Breast epithelium (tissue), 3 donors: ENCODE results near the gene HGFAC.

ENCODE experiments used
- POLR2A ChIP-seq: fragments of 450-650 bp; IDR thresholded peaks from one replicate; pipeline ENCODE4 v1.6.1; 2016; ENCODE audit warnings: antibody characterized with exemption, mild to moderate bottlenecking, moderate library complexity
- POLR2AphosphoS5 ChIP-seq, 3 donors: sonication (generic); formaldehyde crosslinking; IDR thresholded peaks; one replicate each; pipeline ENCODE4 v1.6.1; 2017; ENCODE audit warnings: antibody characterized with exemption in 3 of 3
- TF ChIP-seq, protein P1 (sequence below), 3 donors: fragments of 450-650 bp; IDR thresholded peaks; one replicate each; pipeline ENCODE4 v1.5.1; 2016 to 2017; ENCODE audit warnings: antibody characterized with exemption in 3 of 3, mild to moderate bottlenecking in 3 of 3, moderate library complexity in 3 of 3

DNA sequence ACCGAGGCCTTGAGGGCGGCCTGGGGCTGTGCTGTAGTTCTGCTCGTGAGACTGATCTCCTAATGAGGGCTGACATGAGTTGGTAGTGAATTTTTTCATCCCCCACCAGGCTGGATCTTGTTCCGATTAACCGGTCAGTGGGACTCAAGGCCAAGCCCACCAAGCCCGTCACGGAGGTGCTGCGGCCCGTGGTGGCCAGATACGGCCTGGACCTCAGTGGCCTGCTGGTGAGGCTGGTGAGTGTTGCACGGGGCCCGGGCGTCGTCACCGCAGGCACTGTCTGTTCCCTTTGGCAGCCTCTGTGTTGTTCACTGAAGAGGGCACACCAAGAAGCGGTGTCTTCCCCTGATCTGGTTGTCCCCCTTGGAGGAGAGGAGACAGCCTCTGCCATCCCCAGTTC is 18.4 kb upstream of the HGFAC start:
- TF ChIP-seq POLR2AphosphoS5 (IDR thresholded peaks at IDR 0.05) (no peak), POLR2A (no peak)
- TF ChIP-seq, protein P1, sequence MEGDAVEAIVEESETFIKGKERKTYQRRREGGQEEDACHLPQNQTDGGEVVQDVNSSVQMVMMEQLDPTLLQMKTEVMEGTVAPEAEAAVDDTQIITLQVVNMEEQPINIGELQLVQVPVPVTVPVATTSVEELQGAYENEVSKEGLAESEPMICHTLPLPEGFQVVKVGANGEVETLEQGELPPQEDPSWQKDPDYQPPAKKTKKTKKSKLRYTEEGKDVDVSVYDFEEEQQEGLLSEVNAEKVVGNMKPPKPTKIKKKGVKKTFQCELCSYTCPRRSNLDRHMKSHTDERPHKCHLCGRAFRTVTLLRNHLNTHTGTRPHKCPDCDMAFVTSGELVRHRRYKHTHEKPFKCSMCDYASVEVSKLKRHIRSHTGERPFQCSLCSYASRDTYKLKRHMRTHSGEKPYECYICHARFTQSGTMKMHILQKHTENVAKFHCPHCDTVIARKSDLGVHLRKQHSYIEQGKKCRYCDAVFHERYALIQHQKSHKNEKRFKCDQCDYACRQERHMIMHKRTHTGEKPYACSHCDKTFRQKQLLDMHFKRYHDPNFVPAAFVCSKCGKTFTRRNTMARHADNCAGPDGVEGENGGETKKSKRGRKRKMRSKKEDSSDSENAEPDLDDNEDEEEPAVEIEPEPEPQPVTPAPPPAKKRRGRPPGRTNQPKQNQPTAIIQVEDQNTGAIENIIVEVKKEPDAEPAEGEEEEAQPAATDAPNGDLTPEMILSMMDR (IDR thresholded peaks at IDR 0.05) = no peak
